SIG-M5 (cell line): ENCODE data around the gene JAG2.

ENCODE experiments used
- DNase-seq: peaks from one replicate; lab custom pipeline; 2025; lab: John Stamatoyannopoulos, UW

Gene JAG2

GRCh38 chr14:105150368-105151083, 18.1 kb downstream of the JAG2 start:
- no peak for DNase-seq

- DNase-seq, result no peak
Measured at GRCh38 chr14:105150026-105150367, 18.6 kb downstream of the JAG2 start.

GRCh38 chr14:105149146-105149781, 19.3 kb downstream of the JAG2 start:
- DNase-seq, result no peak

- no peak for DNase-seq
Measured at GRCh38 chr14:105148604-105149145, 19.9 kb downstream of the JAG2 start.

GRCh38 chr14:105147671-105148603, 20.6 kb downstream of the JAG2 start:
- no peak for DNase-seq

GRCh38 chr14:105146976-105147635, 21.5 kb downstream of the JAG2 start:
- no peak for DNase-seq

GRCh38 chr14:105146181-105146975, 22.2 kb downstream of the JAG2 start:
- DNase-seq, result no peak

- DNase-seq, result no peak
Measured at GRCh38 chr14:105145381-105146180, 23.0 kb downstream of the JAG2 start.

- DNase-seq, result no peak
Measured at GRCh38 chr14:105144666-105145380, 23.8 kb downstream of the JAG2 start.

GRCh38 chr14:105144026-105144665, 24.4 kb downstream of the JAG2 start:
- no peak for DNase-seq

- DNase-seq, result no peak
Measured at GRCh38 chr14:105143451-105144025, 25.0 kb downstream of the JAG2 start.

GRCh38 chr14:105142651-105143450, 25.7 kb downstream of the JAG2 start:
- DNase-seq, result no peak

GRCh38 chr14:105141486-105142281, 26.9 kb downstream of the JAG2 start:
- DNase-seq, result no peak

GRCh38 chr14:105141026-105141425, 27.6 kb downstream of the JAG2 start:
- no peak for DNase-seq

- no peak for DNase-seq
Measured at GRCh38 chr14:105140581-105140980, 28.0 kb downstream of the JAG2 start.

- DNase-seq, result no peak
Measured at GRCh38 chr14:105139831-105140239, 28.7 kb downstream of the JAG2 start.

GRCh38 chr14:105139212-105139825, 29.3 kb downstream of the JAG2 start:
- DNase-seq, result no peak
